IPS DF 4.7 (cell line): ENCODE measurements around the gene ZNF14.
"Not testable (repeated sequence)": the region's sequence is repeated elsewhere in the genome, so short reads cannot be mapped to it uniquely, and the experiment has no call there.

Experiments
- DNase-seq: peaks from one replicate; pipeline ENCODE4 v3.0.0-alpha.2; 2013; ENCODE audit warnings: low spot score; ENCODE audit errors: extremely low read depth

Gene ZNF14

GRCh38 chr19:19689023-19689422 lies 43.9 kb downstream of the ZNF14 start:
- not testable (repeated sequence) for DNase-seq

GRCh38 chr19:19687090-19687489 lies 45.8 kb downstream of the ZNF14 start:
- no peak for DNase-seq

GRCh38 chr19:19686580-19686979 lies 46.3 kb downstream of the ZNF14 start:
- no peak for DNase-seq

GRCh38 chr19:19686119-19686518 lies 46.8 kb downstream of the ZNF14 start:
- DNase-seq: not testable (repeated sequence)

- no peak for DNase-seq
These were observed 53.5 kb downstream of the ZNF14 start for GRCh38 chr19:19679176-19680073.

- no peak for DNase-seq
These were observed 55.3 kb downstream of the ZNF14 start for GRCh38 chr19:19677579-19677978.

GRCh38 chr19:19674315-19674714 lies 58.6 kb downstream of the ZNF14 start:
- DNase-seq: no peak

- no peak for DNase-seq
These were observed 60.1 kb downstream of the ZNF14 start for GRCh38 chr19:19672816-19673215.

- DNase-seq: no peak
These were observed 62.8 kb downstream of the ZNF14 start for GRCh38 chr19:19670070-19670551.

- peak; percentile 84 for DNase-seq
These were observed 64.5 kb downstream of the ZNF14 start, which contains the start of gene ZNF101 for GRCh38 chr19:19668230-19669012. ZNF101 (plus strand) TSS chr19:19668839; CDS start chr19:19668964, 125 bp downstream.

- DNase-seq: not testable (repeated sequence)
These were observed 67.4 kb downstream of the ZNF14 start for GRCh38 chr19:19665420-19665948.

GRCh38 chr19:19663256-19664120 lies 69.4 kb downstream of the ZNF14 start, which contains the start of gene ATP13A1:
ATP13A1 (minus strand) TSS chr19:19663676; CDS start chr19:19663666, 10 bp downstream.
- DNase-seq: peak; percentile 86

GRCh38 chr19:19662871-19663255 lies 70.0 kb downstream of the ZNF14 start:
- no peak for DNase-seq

- DNase-seq: no peak
These were observed 70.6 kb downstream of the ZNF14 start for GRCh38 chr19:19662344-19662743.

- no peak for DNase-seq
These were observed 71.1 kb downstream of the ZNF14 start for GRCh38 chr19:19661675-19662251.

GRCh38 chr19:19661141-19661674 lies 71.7 kb downstream of the ZNF14 start:
- no peak for DNase-seq
